GM12891 (cell line): Measurements from ENCODE around the gene CBFA2T2.

ENCODE experiments used
- DNase-seq: peaks from one replicate; pipeline ENCODE4 v3.0.0; 2011; ENCODE audit warnings: low spot score; ENCODE audit not compliant: insufficient read length
- FAIRE-seq: peaks from 2 replicates; lab custom pipeline; 2011; peaks lifted over from hg19 to GRCh38; lab: Jason Lieb, UNC
- PAX5 ChIP-seq: IDR thresholded peaks from 2 replicates; pipeline ENCODE4 v1.6.1; 2011; ENCODE audit warnings: low read length, moderate library complexity, mild to moderate bottlenecking; ENCODE audit not compliant: insufficient read depth, severe bottlenecking
- POLR2A ChIP-seq: IDR thresholded peaks from 2 replicates; pipeline ENCODE4 v1.6.1; 2011; ENCODE audit warnings: low read depth, low read length, control low read depth
- POLR2AphosphoS5 ChIP-seq: IDR thresholded peaks from 2 replicates; pipeline ENCODE4 v1.6.1; 2011; ENCODE audit warnings: low read depth, low read length, control low read depth
- POU2F2 ChIP-seq: IDR thresholded peaks from 2 replicates; pipeline ENCODE4 v1.6.1; 2011; ENCODE audit warnings: low read depth, mild to moderate bottlenecking, control low read depth, low read length, moderate library complexity
- SPI1 ChIP-seq: IDR thresholded peaks from 2 replicates; pipeline ENCODE4 v1.6.1; 2011; ENCODE audit warnings: low read depth, low read length, control low read depth
- TAF1 ChIP-seq: IDR thresholded peaks from 2 replicates; pipeline ENCODE4 v1.6.1; 2011; ENCODE audit warnings: low read depth, low read length, control low read depth

CBFA2T2 gene

GRCh38 chr20:33656010-33656782, 166.3 kb downstream of the CBFA2T2 start:
- FAIRE-seq: no peak
- DNase-seq: no peak
- TF ChIP-seq TAF1 (no peak), PAX5 (no peak), POLR2AphosphoS5 (no peak), POU2F2 (no peak), SPI1 (no peak), POLR2A (no peak)

GRCh38 chr20:33656783-33657703, 167.1 kb downstream of the CBFA2T2 start:
- FAIRE-seq (no peak), DNase-seq (no peak)
- TF ChIP-seq POLR2AphosphoS5: no peak
- TF ChIP-seq SPI1: no peak
- peak; percentile 48; the same call in 1 of the 2 replicates for TF ChIP-seq POU2F2

DNA sequence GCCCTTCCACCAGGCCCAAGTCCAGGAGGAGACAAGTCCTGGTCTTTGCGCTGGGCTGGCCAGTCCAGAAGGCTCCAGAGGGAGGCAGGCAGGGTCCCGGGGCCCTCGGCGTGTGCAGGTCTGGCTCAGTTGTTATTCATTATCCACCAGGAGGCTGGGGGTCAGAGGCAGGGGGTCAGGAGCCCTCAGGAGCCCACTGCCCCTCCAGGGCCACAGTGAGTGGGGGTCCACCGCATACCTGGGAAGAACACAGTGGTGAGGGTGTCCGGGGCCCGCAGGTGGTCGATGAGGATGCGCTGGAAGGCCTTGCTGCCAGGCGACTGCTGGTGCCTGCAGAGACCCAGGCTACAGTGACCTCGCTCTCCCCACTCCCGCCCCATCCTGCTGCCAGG, 167.8 kb downstream of the CBFA2T2 start:
- no peak for TF ChIP-seq POLR2AphosphoS5
- no peak for TF ChIP-seq PAX5
- TF ChIP-seq POU2F2: no peak
- no peak for TF ChIP-seq POLR2A
- no peak for TF ChIP-seq SPI1
- TF ChIP-seq TAF1: no peak
- FAIRE-seq (no peak), DNase-seq (no peak)

GRCh38 chr20:33658510-33658909, 168.6 kb downstream of the CBFA2T2 start:
- DNase-seq: peak; percentile 6
- FAIRE-seq: no peak
- TF ChIP-seq TAF1 (no peak), SPI1 (no peak), POLR2A (no peak), POU2F2 (no peak), PAX5 (no peak), POLR2AphosphoS5 (no peak)

DNA sequence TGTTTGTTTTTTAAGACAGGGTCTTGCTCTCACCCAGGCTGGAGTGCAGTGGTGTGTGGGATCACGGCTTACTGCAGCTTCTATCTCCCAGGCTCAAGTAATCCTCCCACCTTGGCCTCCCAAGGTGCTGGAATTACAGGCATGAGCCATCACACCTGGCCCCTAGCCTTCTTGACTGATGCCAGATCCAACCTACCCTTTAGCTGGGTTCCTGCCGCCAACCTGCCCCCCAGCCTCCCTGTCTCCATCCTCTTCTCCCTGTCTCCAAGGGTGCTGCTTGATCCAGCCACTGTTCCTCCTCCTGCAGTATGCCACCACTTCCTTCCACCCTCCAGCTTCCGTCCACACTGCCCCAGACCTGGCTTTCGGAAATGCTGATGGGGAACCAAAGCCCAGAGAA, 169.0 kb downstream of the CBFA2T2 start:
- FAIRE-seq (no peak), DNase-seq (no peak)
- TF ChIP-seq PAX5: no peak
- no peak for TF ChIP-seq POLR2AphosphoS5
- TF ChIP-seq POLR2A: no peak
- TF ChIP-seq TAF1: no peak
- TF ChIP-seq SPI1: no peak
- no peak for TF ChIP-seq POU2F2

GRCh38 chr20:33659341-33660034, 169.6 kb downstream of the CBFA2T2 start:
- FAIRE-seq (no peak), DNase-seq (no peak)
- no peak for TF ChIP-seq PAX5

DNA sequence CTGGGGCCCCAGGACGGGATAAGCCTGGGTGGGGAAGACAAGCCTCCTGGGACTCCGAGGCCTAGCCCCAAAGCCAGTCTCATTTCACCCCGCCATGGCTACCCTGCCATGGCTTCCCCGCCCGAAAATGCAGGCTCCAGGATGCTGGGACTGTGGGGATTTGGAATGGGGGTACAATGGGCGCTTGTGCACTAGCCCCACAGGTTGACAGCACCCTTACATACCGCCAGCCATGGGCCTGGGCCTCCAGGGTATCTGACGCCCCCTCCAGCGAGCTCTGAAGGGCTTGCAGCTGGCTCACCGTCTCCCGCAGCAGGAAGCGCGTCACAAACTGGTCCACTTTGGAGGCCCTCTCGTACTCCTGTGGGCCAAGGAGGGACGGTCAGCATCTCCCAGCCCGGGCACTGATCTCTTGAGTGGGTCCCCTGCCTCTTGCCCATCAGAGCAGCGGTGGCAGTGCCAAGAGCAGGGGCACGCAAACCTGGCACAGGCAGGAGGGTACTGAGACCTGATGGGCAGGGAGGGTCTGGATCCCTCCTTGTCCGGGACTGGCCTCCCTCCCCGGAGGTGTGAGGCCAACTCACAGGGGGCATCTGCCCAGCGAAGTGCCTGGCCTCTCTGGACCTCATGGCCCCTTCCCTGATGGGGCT, 170.3 kb downstream of the CBFA2T2 start:
- TF ChIP-seq SPI1: no peak
- TF ChIP-seq PAX5: no peak
- TF ChIP-seq POU2F2: no peak
- DNase-seq (no peak), FAIRE-seq (no peak)

DNA sequence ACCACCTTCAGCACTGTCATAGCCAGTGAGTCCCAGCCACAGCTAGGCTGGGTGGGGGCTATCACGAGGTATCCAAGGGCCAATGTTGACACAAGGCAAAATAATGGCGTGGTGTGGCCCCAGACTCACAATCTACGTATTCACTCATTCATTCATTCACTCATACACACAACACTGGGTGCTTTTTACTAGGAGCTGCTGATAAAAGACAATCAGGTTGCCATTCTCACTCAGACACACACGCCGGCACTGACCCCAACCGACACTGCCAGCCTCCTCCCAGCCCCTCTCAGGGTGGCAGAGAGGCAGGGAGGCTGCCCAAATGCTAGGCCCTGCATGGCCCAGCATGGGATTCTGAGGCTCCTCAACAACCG, 170.8 kb downstream of the CBFA2T2 start:
- FAIRE-seq (no peak), DNase-seq (no peak)
- TF ChIP-seq SPI1: no peak

GRCh38 chr20:33662172-33662571, 172.3 kb downstream of the CBFA2T2 start, which contains the start of gene C20orf144:
TSS of gene C20orf144 (plus strand) at chr20:33662327. CDS start at chr20:33662346, 19 bp downstream.
- FAIRE-seq (no peak), DNase-seq (peak; percentile 8)
- TF ChIP-seq PAX5 (no peak), POLR2A (no peak), POU2F2 (no peak), POLR2AphosphoS5 (no peak), SPI1 (no peak)
